DOHH2 (cell line): ENCODE data around the gene PITPNC1.

ENCODE experiments used
- CTCF ChIP-seq: fragments of 200-600 bp; sonication (generic); IDR thresholded peaks from one replicate; pipeline ENCODE4 v1.5.1; 2014; ENCODE audit warnings: antibody characterized with exemption, mild to moderate bottlenecking, low read depth, low read length; ENCODE audit not compliant: poor library complexity, severe bottlenecking
- EZH2phosphoT487 ChIP-seq: fragments of 200-600 bp; sonication (generic); IDR thresholded peaks from 2 replicates; pipeline ENCODE4 v1.6.1; 2017; ENCODE audit warnings: borderline replicate concordance, mild to moderate bottlenecking, antibody characterized with exemption, low read length, moderate library complexity, mixed read lengths

- no peak for TF ChIP-seq CTCF
- no peak for TF ChIP-seq EZH2phosphoT487
These were observed 24.0 kb downstream of the PITPNC1 start for GRCh38 chr17:67401106-67401505.
